Cerebellar cortex (tissue), 1 donor: ENCODE results near the gene FSCN2.
A peak's percentile ranks its signal among the peaks of the same experiment; 100 is the strongest.

Experiments
- DNase-seq: peaks from one replicate; pipeline ENCODE4 v3.0.0-alpha.2; 2015; ENCODE audit warnings: low spot score

Gene FSCN2

GRCh38 chr17:81527591-81528383, at the start of gene FSCN2:
Gene FSCN2, plus strand, starts transcription at chr17:81528377. Its CDS starts 155 bp downstream, at chr17:81528532.
- DNase-seq, result no peak

GRCh38 chr17:81479175-81480071, 48.8 kb upstream of the FSCN2 start:
- no peak for DNase-seq

DNA sequence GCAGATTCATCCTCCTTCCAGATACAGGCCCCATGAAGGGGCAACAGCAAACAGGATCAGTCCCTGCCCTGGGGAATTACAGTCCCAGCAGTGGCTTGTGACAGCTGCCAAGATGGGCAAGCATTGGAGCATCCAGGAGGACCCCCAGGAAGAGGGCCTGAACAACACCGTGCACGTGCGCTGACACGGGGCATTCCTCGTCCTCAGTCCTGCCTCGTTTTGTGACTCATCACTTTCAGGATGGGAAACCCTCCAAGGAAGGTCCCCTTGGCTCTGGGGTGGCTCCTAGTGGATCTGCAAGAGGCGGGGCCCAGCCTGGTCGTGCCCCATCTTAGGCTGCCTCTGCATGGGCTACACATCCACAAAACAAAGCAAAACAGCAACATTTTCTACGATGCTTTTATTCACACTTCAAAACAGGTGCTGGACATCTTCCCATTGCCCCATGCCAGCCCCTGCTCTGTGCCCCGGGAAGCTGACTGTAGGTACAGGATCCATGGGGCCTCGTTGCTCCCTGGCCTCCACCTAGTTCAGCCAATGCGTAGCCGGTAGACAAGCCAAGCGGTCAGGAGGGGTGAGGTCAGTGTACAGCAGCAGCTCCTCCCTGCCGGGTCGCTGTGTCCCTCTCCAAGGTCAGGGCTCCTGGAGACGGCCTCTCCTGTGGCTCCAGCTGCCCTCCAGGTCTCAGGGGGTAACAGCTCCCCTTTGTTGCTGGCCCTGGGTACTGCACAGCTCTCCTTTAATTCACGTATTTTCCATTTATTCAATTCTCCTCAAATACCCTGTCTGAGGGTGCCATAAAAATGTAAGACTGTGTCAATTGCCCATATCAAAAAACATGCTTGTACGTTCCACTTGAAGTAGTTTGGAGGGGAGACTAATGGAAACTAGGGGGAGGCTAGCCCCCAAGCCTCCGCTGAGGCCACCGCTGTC, 47.8 kb upstream of the FSCN2 start:
- peak; percentile 21 for DNase-seq

DNA sequence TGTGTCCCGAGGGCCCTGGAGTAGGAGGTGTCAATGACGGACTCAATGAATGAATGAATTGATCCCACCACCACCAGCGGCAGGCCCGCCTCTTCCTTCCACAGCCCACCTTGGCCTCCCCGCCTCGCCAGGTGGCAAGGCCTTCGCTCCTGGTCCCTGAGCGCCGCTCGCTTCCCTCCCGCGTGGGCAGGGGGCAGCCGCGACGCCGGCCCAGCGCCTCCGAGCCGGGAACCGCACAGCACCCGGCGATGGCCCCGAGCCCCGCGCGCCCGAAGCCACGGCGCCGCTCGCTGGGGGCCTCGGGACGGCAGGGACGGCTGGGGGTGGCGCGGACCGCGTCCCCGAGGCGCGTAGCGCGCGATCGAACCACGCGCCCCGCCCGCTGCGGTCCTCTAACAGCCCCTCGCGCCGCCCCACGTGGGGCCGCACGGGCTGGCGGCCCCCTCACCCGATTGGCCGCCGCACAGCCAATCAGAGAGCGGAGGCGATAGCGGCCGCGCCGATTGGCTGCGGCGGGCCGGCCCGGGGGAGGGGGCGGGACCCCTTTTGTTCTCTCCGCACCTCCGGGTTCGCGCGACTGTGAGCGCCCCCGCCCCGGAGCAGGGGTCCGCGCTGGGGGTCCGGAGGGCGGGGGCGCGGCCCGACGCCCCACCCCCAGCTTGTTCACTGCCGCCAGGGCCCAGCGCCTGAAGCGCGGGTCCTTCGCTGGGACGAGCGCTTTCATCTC, 46.9 kb upstream of the FSCN2 start:
- DNase-seq, result peak; percentile 71

DNA sequence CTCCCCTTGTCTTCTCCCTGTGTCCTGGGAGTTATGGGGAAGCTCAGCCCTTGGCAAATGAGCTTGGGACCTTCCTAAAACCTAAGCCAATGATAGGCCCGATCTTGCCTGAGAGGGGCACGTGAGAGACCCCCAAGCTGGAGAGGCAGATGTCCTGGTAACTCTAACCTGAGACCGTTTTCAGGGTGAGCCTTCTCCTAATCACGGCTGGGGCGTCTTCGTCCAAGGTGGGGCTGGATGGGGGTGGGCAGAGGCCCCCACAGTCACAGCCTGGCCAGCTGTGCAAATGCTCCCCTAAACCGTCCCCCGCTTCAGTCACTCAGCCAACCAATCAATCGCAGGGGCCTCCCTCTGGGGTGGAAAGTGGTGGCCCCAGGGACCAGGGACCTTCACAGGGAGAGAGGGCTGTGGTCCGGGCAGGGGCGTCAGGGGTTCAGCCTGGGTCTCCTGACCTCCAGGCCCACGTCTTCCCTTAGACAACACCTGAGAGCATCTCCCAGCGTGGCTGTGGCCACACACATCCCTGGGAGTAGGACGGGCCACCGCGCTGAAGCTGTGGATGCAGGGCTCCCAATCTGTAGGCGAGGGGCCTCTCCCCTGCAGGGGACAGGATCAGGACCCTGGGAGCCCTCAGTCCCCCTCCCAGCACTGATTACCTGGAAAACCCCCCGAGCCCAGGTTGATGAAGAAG, 46.2 kb upstream of the FSCN2 start:
- no peak for DNase-seq

DNA sequence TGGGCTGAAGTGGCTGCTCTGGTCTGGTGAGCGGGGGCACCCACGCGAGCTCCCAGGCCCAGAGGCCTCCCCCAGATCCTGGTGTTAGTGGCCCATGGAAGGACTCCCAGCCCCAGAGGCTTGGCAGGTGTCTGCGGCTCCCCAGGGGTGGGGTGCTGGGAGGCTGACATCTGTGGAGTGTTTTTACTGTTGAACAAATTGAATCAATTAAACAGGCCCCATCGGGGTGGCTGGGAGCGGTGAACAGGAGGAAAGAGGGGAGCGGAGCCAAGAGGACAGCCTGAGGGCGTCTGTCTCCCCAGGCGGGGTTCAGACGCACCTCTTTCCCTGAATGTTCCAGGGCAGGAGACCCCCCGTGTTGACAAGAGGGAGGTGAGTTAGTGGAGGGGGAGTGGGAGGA, 45.5 kb upstream of the FSCN2 start:
- no peak for DNase-seq

- no peak for DNase-seq
Measured at GRCh38 chr17:81483085-81483861, 44.9 kb upstream of the FSCN2 start.

DNA sequence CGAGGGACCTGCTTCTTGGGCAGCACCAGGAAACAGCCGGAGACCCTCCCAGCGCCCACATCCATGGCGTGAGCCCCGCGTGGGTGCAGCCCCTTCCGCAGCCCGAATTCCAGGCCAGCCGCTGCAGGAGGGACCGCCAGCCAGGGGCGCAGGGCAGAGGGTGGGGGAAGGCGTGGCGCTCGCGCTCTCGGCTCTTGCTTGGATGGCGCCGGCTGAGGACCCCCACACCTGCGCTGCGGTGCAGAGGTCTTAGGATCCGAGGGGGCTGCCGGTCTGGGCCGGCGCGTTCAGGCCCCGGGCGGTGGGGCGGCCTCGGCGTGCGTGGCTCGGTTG, 44.3 kb upstream of the FSCN2 start:
- no peak for DNase-seq

- peak; percentile 84 for DNase-seq
Measured at GRCh38 chr17:81484195-81484979, 43.8 kb upstream of the FSCN2 start.

GRCh38 chr17:81486199-81486810, 41.9 kb upstream of the FSCN2 start:
- no peak for DNase-seq

DNA sequence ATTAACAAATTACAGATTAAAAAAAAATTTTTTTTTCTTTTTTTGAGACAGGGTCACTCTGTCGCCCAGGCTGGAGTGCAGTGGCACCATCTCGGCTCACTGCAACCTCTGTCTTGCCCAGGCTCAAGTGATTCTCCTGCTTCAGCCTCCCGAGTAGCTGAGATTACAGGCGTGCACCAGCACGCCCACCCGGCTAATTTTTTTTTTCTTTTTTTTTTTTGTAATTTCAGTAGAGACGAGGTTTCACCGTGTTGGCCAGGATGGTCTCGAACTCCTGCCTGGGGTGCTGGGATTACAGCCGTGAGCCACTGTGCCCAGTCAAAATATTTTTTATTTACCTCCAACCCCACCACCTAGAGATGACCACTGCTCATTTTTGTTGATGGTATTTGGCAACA, 41.1 kb upstream of the FSCN2 start:
- no peak for DNase-seq

DNA sequence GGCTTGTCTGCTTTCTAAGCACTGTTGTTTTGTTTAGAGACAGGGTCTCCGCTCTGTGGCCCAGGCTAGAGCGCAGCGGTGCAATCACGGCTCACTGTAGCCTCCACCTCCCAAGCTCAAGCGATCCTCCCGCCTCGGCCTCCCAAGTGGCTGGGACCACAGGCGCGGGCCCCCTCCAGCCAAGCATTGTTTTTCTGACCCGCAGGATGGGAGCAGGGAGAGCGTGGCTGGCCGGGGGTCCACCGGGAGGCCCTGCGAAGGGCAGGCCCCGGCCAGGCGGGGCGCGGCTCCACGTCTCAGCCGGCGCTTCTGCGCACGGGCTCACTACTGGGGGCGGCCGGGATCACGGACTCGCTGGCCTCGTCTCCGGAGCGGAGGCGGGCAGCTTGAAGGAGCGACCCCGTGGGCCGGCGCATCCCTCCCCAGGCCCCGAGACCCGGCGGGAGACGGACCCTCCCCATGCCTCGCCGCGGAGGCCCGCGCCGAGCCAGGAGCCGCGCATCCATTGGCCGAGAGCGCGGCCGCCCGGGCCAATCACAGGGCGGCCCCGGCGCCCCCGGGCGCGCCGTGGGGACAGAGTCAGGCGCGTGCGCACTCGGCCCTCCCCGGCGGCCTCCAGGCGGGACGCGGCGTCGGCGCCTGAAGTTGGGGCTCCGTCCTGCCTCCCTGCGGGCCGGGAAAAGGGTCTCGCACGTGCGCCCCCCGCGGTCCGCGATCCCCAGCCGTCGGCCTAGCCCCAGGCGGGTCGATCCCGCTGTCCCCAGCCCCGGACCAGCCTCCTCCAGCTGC, 40.5 kb upstream of the FSCN2 start:
- peak; percentile 53 for DNase-seq

GRCh38 chr17:81488276-81488860, 39.8 kb upstream of the FSCN2 start:
- DNase-seq, result no peak

GRCh38 chr17:81489012-81489997, 38.9 kb upstream of the FSCN2 start:
- no peak for DNase-seq

DNA sequence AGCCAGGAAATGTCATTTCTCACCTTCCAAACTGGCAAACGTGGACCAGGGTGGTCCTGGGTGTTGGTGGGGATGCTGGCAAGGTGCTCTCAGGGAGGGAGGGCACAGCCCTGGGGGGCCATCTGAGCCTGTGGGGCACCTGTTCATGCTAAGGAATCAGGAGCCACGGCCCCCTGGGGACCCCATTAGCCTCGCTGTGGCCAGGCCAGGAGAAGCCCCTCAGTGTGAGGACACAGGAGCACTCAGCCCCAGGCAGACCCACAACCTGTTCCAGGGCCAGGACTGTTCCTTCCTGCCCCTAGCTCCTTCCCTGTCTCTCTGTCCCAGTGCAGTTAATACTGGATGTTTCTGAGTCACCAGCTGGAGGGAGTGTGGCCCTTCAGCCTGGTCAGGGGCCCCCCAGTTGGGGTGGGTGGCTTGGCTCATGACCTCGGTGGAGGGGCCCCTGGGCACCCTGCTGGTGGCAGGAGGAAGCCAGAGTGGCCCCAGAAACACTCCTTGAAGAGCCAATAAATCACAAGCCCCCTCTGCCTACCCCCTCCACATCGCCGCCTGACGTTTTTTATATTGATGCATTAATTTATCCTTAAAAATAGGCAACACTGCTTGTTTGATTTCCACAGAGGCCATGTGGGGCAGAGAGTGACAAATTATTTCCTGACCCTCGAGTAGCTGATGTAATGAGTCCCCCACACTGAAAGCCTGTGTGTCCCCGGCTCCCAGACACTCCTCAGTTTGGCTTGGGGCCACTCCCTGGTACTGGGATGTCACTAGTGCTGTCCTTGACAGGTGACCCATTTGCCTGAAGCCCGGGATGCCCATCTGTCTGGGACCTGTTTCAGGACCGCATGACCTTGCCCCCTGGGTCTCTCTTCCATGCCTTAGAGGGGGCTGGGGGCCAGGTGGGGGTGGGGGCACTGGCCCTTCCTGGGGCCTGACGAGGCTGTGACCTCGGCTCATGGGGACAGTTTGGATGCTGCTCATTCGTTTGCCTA, 37.9 kb upstream of the FSCN2 start:
- no peak for DNase-seq
